GM12801 (cell line): ENCODE data around the gene EFCAB14.

Experiments used
- TF ChIP-seq, protein P1 (sequence below): IDR thresholded peaks from one replicate; pipeline ENCODE4 v1.5.1; 2011; ENCODE audit warnings: control low read depth; ENCODE audit not compliant: insufficient read length; ENCODE audit errors: extremely low read depth

Gene EFCAB14, protein sequence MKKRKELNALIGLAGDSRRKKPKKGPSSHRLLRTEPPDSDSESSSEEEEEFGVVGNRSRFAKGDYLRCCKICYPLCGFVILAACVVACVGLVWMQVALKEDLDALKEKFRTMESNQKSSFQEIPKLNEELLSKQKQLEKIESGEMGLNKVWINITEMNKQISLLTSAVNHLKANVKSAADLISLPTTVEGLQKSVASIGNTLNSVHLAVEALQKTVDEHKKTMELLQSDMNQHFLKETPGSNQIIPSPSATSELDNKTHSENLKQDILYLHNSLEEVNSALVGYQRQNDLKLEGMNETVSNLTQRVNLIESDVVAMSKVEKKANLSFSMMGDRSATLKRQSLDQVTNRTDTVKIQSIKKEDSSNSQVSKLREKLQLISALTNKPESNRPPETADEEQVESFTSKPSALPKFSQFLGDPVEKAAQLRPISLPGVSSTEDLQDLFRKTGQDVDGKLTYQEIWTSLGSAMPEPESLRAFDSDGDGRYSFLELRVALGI

DNA sequence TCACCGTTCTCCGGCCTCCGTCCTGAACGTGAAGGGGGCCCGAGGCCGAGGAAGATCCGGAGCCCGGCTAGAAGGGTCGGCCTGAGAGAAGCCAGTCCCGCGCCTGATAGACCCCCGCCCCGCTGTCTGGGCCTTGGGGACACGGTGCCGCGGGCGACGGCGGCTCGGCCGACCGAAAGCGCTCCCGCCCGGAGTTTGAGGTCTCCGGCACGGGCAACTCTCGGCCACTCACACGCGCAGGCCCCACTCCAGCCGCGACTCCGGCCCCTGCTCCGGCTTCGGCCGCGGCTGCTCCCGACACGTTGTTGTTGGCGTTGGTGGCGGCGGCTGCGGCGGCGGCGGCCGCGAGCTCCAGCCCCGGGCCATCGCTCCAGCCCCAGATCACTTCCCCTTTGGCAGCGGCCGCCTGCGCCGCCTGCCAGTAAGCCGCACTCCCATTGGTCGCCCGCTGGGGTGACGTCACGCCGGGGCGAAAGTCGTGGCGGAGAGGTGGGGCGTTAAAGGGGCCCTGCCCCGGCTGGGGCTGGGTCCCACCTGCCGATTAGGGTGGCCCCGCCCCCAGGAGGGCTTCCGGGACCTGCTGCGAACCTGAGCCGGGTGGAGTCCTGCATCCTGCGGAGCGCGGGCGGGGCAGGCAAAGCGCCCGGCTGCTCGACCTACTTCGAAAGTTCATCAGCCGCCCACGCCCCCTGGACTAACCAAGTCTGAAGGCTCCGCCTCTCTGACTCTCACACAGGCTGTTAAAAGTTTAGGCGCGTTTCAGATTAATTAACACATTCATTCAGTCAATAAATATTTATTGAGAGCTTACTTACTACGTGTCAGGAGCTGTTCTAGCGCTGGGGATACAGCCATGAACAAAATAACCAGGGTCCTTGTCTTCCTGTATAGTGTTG lies at the start of gene EFCAB14:
TSS of gene EFCAB14 (minus strand) at position 388 of the 896 bp plus-strand sequence. CDS start 1,027 bp downstream, outside the sequence.
- TF ChIP-seq, protein P1, sequence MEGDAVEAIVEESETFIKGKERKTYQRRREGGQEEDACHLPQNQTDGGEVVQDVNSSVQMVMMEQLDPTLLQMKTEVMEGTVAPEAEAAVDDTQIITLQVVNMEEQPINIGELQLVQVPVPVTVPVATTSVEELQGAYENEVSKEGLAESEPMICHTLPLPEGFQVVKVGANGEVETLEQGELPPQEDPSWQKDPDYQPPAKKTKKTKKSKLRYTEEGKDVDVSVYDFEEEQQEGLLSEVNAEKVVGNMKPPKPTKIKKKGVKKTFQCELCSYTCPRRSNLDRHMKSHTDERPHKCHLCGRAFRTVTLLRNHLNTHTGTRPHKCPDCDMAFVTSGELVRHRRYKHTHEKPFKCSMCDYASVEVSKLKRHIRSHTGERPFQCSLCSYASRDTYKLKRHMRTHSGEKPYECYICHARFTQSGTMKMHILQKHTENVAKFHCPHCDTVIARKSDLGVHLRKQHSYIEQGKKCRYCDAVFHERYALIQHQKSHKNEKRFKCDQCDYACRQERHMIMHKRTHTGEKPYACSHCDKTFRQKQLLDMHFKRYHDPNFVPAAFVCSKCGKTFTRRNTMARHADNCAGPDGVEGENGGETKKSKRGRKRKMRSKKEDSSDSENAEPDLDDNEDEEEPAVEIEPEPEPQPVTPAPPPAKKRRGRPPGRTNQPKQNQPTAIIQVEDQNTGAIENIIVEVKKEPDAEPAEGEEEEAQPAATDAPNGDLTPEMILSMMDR: no peak

DNA sequence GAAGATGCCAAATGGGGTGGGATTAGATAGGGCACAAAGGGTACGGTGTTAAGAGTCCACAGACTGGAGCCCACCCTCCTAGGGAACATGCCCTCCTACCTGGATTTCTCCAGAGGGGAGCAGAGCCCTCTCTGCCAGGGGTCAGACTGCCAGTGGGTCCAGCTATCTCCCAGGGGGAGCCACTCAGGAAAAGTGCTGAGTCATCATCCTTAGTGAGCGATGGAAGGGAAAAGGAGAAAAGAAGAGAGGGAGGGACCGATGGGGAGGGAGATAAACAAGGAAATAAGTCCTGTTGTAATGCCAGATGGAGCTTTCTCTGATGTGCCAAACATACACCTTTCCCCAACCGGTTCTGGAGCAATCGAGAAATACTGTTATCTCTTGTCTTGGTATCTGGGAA lies 49.5 kb upstream of the EFCAB14 start:
- TF ChIP-seq, protein P1: no peak

DNA sequence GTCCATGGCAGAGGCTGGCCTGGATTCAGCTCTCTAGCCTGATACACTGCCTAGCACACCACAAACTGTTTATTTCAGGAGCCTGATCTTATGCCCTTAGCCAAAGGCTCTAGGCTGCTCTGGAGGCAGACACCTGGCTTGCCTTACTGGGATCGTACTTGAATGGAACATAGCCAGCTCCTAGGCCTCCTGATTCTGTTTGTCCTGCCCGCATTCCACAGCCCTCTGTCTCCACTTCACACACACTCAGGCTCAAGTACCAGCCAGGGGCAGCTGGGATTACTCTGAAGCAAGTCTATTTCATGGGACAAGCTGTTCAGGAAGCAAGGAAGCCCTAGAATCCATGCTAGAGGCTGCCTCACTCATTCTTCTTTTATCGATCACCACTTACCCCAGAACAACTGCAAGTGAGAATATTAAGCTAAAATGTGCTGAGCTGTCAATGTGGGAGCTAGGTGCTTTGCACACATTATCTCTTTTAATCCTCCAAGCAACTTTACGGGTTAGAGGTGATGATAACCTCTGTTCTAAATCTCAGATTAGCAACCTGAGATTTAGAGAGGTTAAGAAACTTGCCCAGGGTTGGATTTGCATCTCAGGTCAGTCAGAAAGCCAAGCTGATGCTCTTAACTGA lies 48.9 kb upstream of the EFCAB14 start:
- TF ChIP-seq, protein P1: no peak

DNA sequence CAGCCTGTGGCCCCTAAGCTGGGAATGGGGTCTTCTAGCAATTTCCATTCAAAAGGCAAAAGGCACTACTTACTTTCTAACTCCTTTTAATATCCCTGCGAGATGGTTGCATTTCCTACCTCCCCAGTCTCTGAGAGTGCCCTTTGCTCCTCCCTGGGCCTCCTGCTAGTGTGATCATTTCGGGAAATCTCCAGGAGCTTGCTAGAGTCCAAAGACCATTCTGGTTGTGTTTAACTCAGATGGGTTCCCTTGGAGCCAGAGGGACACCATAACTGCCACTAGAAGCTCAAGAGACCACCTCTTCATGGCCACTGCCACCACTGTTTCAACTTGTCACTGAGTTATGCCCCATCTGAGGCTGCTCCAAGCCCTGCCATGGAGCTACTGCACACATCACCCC lies 45.5 kb upstream of the EFCAB14 start:
- TF ChIP-seq, protein P1: no peak

DNA sequence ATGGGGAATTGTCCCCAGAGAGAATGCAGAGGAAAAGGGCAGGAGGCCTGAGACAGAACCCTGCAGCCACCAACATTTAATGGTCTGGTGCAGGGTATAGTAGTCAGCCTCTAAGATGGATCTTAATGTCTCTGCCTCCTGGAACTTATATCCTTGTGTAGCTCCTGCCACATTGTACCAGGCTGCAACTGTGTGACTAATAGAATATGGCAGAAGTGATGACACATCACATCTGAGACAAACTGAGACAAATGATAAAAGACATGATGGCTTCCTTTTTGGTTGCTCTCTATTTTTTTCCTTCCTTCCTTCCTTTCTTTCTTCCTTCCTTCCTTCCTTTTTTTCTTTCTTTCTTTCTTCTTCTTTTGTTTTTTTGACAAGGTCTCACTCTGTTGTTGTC lies 42.8 kb upstream of the EFCAB14 start:
- TF ChIP-seq, protein P1: no peak

DNA sequence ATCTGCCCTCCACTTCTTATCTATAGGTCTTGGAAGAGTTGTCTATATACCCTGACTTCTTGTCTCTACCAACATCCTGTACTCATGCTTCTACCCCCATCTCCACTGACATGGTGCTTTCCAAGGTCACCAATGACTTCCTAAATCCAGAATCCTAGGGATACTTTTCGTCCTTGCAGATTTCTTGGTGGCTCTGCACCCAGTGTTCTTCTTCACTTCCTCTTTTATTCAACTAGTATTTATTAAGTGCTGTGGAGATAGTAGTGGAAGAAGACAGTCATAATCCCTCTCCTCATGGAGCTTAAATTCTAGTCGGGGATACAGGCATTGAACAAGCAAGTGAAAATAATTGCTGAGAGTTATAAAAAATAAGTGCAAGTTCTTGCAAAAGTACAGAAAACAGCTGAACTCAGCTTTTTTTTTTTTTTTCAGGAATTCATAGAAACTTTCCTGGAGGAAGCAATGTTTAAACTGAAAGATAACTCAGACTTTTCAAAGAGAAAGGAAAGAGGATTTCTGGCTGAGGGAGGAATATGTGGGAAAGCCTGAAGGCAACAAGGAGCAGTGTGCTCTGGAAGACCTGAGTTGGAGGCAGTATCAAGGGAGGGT lies 41.7 kb upstream of the EFCAB14 start:
- TF ChIP-seq, protein P1: no peak
